Epithelial cell of proximal tubule (primary cell): ENCODE results near the gene ATP6V1B1. TPM values are rescaled to one million over a fixed set of nuclear protein-coding genes. Genes with fewer than 3 reads are reported as not detected.
A peak's percentile ranks its signal among the peaks of the same experiment; 100 is the strongest.

Source experiments
- DNase-seq: peaks from one replicate; pipeline ENCODE4 v3.0.0-alpha.2; 2011; ENCODE audit warnings: low read depth
- H3K4me3 ChIP-seq: 2 replicates; pipeline ENCODE4 v1.5.1; 2011; ENCODE audit warnings: low read depth, mild to moderate bottlenecking, low read length
- CTCF ChIP-seq: conservative IDR thresholded peaks from 2 replicates; pipeline ENCODE4 v1.5.1; 2012; ENCODE audit warnings: low read depth, mild to moderate bottlenecking, low read length
- total RNA-seq: library from RNA; depleted of rRNA; stranded (reverse); fragments of >200 nt; gene quantifications from 2 replicates; pipeline ENCODE4 v1.2.3, GENCODE V29; 2015

The ATP6V1B1 gene
- total RNA-seq, 1 donor from 2014 or later, result 0.81 TPM

- TF ChIP-seq CTCF, result no peak
- DNase-seq, result no peak
- no peak overlapping the region for H3K4me3 ChIP-seq
These were observed 29.2 kb upstream of the ATP6V1B1 start for GRCh38 chr2:70906439-70907005.

GRCh38 chr2:70907130-70908057 is 28.3 kb upstream of the ATP6V1B1 start:
- DNase-seq, result no peak
- no peak for TF ChIP-seq CTCF
- H3K4me3 ChIP-seq, result peak overlapping the region; percentile 40

- no peak for TF ChIP-seq CTCF
- DNase-seq, result no peak
- no peak overlapping the region for H3K4me3 ChIP-seq
These were observed 19.4 kb upstream of the ATP6V1B1 start for GRCh38 chr2:70916291-70916690.

- no peak for DNase-seq
- no peak overlapping the region for H3K4me3 ChIP-seq
- no peak for TF ChIP-seq CTCF
These were observed 17.7 kb upstream of the ATP6V1B1 start for GRCh38 chr2:70918016-70918415.

- DNase-seq, result no peak
- H3K4me3 ChIP-seq, result no peak overlapping the region
- peak; percentile 94 for TF ChIP-seq CTCF
These were observed 15.9 kb upstream of the ATP6V1B1 start for GRCh38 chr2:70919672-70920366.

GRCh38 chr2:70920367-70920715 is 15.4 kb upstream of the ATP6V1B1 start:
- no peak for TF ChIP-seq CTCF
- H3K4me3 ChIP-seq, result no peak overlapping the region
- DNase-seq, result no peak
